Measurements from ENCODE around the gene EIF4EBP2.

The EIF4EBP2 gene

GRCh38 chr10:70433581-70434280 is 29.8 kb downstream of the EIF4EBP2 start:
- DNase-seq: no peak

GRCh38 chr10:70435241-70436085 is 31.5 kb downstream of the EIF4EBP2 start:
- no peak for DNase-seq

- no peak for DNase-seq
Observed at GRCh38 chr10:70437721-70438120, 33.8 kb downstream of the EIF4EBP2 start.

GRCh38 chr10:70440296-70441160 is 36.6 kb downstream of the EIF4EBP2 start:
- no peak for DNase-seq

- no peak for DNase-seq
Observed at GRCh38 chr10:70441161-70441894, 37.4 kb downstream of the EIF4EBP2 start, which contains the start of gene NODAL. TSS of gene NODAL (minus strand) at chr10:70441681. CDS start at chr10:70441667, 14 bp downstream.

GRCh38 chr10:70441895-70442309 is 38.0 kb downstream of the EIF4EBP2 start:
- DNase-seq: no peak

GRCh38 chr10:70442332-70442988 is 38.5 kb downstream of the EIF4EBP2 start:
- DNase-seq: no peak

GRCh38 chr10:70444744-70445143 is 40.8 kb downstream of the EIF4EBP2 start:
- no peak for DNase-seq

GRCh38 chr10:70445718-70446657 is 42.0 kb downstream of the EIF4EBP2 start:
- no peak for DNase-seq

GRCh38 chr10:70448236-70448635 is 44.3 kb downstream of the EIF4EBP2 start:
- DNase-seq: no peak

GRCh38 chr10:70455213-70455630 is 51.3 kb downstream of the EIF4EBP2 start:
- DNase-seq: no peak

GRCh38 chr10:70456164-70456563 is 52.2 kb downstream of the EIF4EBP2 start:
- no peak for DNase-seq

GRCh38 chr10:70457759-70458305 is 53.9 kb downstream of the EIF4EBP2 start:
- no peak for DNase-seq

- no peak for DNase-seq
Observed at GRCh38 chr10:70458329-70459060, 54.5 kb downstream of the EIF4EBP2 start.

- no peak for DNase-seq
Observed at GRCh38 chr10:70459061-70459773, 55.3 kb downstream of the EIF4EBP2 start.

- no peak for DNase-seq
Observed at GRCh38 chr10:70459774-70460490, 56.0 kb downstream of the EIF4EBP2 start.

GRCh38 chr10:70461397-70462348 is 57.7 kb downstream of the EIF4EBP2 start:
- no peak for DNase-seq

Data from NCI-H526 treated with DMSO at 0.1 percent for 48 hours (cell line).